22Rv1 (cell line): ENCODE measurements around the gene ABCD1.

Experiments
- ZFX ChIP-seq: fragments of 450-650 bp; IDR thresholded peaks from 2 replicates; pipeline ENCODE4 v1.6.1; 2017; ENCODE audit warnings: antibody characterized with exemption, borderline replicate concordance
- TF ChIP-seq, protein P1 (sequence below): fragments of 450-650 bp; IDR thresholded peaks from 2 replicates; pipeline ENCODE4 v1.5.1; 2017; ENCODE audit warnings: mild to moderate bottlenecking

DNA sequence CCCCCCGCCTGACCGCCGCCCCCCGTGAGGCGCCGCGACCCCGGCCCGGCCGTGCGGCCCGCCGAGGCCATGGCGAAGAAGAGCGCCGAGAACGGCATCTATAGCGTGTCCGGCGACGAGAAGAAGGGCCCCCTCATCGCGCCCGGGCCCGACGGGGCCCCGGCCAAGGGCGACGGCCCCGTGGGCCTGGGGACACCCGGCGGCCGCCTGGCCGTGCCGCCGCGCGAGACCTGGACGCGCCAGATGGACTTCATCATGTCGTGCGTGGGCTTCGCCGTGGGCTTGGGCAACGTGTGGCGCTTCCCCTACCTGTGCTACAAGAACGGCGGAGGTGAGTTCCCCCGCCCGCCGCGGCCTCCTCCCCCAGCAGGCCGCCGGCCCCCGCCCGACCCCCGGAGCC is 36.1 kb upstream of the ABCD1 start:
- TF ChIP-seq, protein P1, sequence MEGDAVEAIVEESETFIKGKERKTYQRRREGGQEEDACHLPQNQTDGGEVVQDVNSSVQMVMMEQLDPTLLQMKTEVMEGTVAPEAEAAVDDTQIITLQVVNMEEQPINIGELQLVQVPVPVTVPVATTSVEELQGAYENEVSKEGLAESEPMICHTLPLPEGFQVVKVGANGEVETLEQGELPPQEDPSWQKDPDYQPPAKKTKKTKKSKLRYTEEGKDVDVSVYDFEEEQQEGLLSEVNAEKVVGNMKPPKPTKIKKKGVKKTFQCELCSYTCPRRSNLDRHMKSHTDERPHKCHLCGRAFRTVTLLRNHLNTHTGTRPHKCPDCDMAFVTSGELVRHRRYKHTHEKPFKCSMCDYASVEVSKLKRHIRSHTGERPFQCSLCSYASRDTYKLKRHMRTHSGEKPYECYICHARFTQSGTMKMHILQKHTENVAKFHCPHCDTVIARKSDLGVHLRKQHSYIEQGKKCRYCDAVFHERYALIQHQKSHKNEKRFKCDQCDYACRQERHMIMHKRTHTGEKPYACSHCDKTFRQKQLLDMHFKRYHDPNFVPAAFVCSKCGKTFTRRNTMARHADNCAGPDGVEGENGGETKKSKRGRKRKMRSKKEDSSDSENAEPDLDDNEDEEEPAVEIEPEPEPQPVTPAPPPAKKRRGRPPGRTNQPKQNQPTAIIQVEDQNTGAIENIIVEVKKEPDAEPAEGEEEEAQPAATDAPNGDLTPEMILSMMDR: no peak
- no peak for TF ChIP-seq ZFX
